ENCODE data around the gene STXBP6.

DNA sequence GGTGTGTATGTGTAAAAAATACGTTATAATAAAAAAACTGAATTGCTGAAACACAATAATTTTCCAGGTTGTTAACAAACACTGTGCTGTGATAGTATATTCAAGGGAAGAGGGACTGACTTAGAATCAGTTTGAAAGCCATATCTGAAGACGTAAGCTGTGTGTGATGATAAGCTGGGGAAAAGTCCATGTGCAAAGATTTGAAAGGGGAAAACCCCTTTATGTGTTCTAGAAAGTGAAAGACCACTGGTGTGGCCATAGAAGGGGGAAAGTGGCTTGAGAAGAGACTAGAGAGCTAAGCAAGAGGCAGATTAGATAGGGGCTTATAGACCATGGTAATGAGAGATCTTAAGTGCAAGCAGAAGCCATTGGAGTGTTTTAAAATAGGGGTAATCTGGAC, 220.1 kb downstream of the STXBP6 start:
- TF ChIP-seq, protein P1, sequence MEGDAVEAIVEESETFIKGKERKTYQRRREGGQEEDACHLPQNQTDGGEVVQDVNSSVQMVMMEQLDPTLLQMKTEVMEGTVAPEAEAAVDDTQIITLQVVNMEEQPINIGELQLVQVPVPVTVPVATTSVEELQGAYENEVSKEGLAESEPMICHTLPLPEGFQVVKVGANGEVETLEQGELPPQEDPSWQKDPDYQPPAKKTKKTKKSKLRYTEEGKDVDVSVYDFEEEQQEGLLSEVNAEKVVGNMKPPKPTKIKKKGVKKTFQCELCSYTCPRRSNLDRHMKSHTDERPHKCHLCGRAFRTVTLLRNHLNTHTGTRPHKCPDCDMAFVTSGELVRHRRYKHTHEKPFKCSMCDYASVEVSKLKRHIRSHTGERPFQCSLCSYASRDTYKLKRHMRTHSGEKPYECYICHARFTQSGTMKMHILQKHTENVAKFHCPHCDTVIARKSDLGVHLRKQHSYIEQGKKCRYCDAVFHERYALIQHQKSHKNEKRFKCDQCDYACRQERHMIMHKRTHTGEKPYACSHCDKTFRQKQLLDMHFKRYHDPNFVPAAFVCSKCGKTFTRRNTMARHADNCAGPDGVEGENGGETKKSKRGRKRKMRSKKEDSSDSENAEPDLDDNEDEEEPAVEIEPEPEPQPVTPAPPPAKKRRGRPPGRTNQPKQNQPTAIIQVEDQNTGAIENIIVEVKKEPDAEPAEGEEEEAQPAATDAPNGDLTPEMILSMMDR (IDR thresholded peaks at IDR 0.05 in 2 of 3, conservative IDR thresholded peaks at IDR 0.05 in 1 of 3; ENCODE audit: borderline replicate concordance in 1 of 3, insufficient read depth in 1 of 3, low read depth in 2 of 3, low read length in 2 of 3), result no peak
- TF ChIP-seq, protein P2, sequence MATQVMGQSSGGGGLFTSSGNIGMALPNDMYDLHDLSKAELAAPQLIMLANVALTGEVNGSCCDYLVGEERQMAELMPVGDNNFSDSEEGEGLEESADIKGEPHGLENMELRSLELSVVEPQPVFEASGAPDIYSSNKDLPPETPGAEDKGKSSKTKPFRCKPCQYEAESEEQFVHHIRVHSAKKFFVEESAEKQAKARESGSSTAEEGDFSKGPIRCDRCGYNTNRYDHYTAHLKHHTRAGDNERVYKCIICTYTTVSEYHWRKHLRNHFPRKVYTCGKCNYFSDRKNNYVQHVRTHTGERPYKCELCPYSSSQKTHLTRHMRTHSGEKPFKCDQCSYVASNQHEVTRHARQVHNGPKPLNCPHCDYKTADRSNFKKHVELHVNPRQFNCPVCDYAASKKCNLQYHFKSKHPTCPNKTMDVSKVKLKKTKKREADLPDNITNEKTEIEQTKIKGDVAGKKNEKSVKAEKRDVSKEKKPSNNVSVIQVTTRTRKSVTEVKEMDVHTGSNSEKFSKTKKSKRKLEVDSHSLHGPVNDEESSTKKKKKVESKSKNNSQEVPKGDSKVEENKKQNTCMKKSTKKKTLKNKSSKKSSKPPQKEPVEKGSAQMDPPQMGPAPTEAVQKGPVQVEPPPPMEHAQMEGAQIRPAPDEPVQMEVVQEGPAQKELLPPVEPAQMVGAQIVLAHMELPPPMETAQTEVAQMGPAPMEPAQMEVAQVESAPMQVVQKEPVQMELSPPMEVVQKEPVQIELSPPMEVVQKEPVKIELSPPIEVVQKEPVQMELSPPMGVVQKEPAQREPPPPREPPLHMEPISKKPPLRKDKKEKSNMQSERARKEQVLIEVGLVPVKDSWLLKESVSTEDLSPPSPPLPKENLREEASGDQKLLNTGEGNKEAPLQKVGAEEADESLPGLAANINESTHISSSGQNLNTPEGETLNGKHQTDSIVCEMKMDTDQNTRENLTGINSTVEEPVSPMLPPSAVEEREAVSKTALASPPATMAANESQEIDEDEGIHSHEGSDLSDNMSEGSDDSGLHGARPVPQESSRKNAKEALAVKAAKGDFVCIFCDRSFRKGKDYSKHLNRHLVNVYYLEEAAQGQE (IDR thresholded peaks at IDR 0.05; ENCODE audit: low read depth), result no peak

All from HCT116 (cell line).